Measurements from ENCODE around the gene MPC2. TPM values are rescaled to one million over a fixed set of nuclear protein-coding genes. Genes with fewer than 3 reads are reported as not detected.

The MPC2 gene
- total and polyA plus RNA-seq, 7 donors: 94.0 to 207 (median 153) TPM

DNA sequence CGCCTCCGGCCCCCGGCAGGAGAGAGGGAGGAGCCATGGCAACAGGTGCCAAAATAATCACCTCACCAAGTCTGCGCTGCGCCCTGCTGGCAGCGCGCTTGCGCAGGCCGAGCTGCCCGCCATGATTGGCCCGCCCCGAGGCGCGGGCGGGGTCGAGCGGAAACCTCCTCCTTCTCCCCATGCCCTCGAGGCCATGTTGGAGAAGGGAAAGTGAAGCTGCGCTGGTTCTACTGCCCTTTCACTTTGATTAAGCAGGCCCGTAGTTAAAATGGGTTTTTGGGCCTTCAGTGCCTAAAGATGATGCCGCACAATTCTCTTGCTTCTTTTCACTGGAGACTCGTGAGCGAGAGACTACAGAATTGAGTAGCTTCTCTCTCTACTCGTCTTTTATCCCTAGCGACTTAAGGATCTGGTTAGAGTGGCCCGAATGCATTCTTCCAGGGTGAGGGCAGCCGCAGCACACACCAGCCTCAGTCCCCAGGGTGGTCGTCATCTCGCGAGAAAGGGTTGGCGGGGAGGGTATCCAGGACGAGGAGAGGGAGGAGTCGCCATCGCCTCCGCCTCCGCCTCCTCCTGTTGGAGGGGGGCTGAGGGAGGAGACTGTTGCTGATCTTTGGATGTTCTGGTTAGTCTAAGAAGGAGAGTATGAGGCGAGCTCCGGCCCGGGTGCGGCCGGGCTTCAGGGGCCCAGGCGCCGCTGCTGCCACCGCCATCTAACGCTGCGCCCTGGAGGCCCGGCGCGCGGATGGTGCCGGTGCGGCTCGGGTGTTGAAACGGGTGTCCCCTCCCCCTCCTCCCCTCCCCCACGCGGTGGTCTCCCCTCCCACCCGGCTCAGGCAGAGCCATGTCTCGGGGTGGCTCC is 573 bp downstream of the MPC2 start, which contains the start of gene DCAF6:
DCAF6 (plus strand) TSS at position 616 of the 862 bp plus-strand sequence; CDS start at position 845, 229 bp downstream.
- TF ChIP-seq, protein P1, sequence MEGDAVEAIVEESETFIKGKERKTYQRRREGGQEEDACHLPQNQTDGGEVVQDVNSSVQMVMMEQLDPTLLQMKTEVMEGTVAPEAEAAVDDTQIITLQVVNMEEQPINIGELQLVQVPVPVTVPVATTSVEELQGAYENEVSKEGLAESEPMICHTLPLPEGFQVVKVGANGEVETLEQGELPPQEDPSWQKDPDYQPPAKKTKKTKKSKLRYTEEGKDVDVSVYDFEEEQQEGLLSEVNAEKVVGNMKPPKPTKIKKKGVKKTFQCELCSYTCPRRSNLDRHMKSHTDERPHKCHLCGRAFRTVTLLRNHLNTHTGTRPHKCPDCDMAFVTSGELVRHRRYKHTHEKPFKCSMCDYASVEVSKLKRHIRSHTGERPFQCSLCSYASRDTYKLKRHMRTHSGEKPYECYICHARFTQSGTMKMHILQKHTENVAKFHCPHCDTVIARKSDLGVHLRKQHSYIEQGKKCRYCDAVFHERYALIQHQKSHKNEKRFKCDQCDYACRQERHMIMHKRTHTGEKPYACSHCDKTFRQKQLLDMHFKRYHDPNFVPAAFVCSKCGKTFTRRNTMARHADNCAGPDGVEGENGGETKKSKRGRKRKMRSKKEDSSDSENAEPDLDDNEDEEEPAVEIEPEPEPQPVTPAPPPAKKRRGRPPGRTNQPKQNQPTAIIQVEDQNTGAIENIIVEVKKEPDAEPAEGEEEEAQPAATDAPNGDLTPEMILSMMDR (IDR thresholded peaks at IDR 0.05): no peak
- Histone ChIP-seq H3K4me3 (peak within 1 kb of the TSS; percentile 84), H3K4me1 (peaks cover 36% of the 10 kb centered on the region), H3K27ac (peak within 1 kb of the TSS; percentile 96), H3K9me3 (no peaks in the 10 kb centered on the region), H3K36me3 (ENCODE audit: insufficient read depth in 1 of 2, low read depth in 1 of 2) (no peaks in the 10 kb centered on the region), H3K27me3 (ENCODE audit: insufficient read depth in 3 of 3, low read length in 2 of 3) (no peaks in the 10 kb centered on the region)
- 0 to 1% (median 0%) methylated on average over 35 to 58 of the region's 58 CpGs for WGBS, 3 donors
- DNase-seq (peak; percentile 96 to 98), ATAC-seq (peak; percentile 89 to 94 (median 92))
- intact Hi-C loops (cut with DNase I): loop anchor here (5.0 to 10.0 kb wide), 3 partner anchors 109 to 221 kb away; no protein-coding TSS in a partner anchor

DNA sequence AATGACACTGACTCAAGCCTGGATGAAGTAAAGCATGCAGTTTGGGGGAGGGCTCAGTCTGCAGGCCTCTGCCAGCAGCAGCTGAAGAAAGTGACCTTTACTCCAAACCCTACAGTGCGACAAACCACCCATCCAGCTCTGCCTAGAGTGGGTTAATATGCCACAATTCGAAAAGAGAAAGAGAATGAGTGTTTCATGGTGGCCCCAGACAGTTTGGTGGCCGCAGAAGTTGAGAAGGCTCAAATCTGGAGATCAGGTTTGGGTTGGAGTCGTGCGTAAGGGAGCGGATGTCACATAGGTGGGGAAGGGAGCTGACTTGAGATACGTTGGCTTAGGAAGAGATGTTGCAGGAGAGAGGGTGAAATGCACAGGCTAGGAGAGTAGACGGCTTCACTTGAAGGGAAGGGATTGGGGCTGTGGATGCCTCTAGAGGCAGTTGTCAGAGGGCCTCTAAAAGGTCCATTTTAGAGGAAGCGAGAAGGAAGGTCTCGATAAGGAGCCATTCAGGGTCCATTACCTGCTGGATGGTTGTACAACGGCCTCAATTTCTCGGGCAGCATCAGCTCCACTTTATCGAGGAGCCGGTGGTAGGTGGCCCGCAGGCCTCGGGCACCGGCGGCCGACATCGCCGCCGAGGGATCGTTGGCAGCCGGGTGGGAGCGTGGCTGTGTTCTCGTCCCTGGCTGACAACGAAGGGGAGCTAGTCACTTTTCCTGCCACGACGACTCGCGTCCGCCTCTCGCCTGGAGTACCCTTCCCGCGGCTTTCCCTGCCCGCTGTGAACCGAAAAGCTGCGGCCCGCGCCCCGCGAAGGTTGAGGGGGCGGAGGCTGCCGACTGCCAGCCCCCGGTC is 1.4 kb downstream of the MPC2 start:
- Histone ChIP-seq H3K4me1 (peaks cover 35% of the 10 kb centered on the region), H3K36me3 (ENCODE audit: insufficient read depth in 1 of 2, low read depth in 1 of 2) (no peaks in the 10 kb centered on the region), H3K27ac (peak overlapping the region; percentile 96), H3K4me3 (peak overlapping the region; percentile 84), H3K9me3 (no peaks in the 10 kb centered on the region), H3K27me3 (ENCODE audit: insufficient read depth in 3 of 3, low read length in 2 of 3) (no peaks in the 10 kb centered on the region)
- DNase-seq (no peak), ATAC-seq (peak; percentile 17 to 29 (median 22))
- TF ChIP-seq, protein P1 (IDR thresholded peaks at IDR 0.05): no peak
- intact Hi-C loops (cut with DNase I): loop anchor here (5.0 to 10.0 kb wide), 3 partner anchors 109 to 221 kb away; no protein-coding TSS in a partner anchor
- WGBS, 3 donors: 0% methylated on average over 31 to 45 of the region's 45 CpGs

DNA sequence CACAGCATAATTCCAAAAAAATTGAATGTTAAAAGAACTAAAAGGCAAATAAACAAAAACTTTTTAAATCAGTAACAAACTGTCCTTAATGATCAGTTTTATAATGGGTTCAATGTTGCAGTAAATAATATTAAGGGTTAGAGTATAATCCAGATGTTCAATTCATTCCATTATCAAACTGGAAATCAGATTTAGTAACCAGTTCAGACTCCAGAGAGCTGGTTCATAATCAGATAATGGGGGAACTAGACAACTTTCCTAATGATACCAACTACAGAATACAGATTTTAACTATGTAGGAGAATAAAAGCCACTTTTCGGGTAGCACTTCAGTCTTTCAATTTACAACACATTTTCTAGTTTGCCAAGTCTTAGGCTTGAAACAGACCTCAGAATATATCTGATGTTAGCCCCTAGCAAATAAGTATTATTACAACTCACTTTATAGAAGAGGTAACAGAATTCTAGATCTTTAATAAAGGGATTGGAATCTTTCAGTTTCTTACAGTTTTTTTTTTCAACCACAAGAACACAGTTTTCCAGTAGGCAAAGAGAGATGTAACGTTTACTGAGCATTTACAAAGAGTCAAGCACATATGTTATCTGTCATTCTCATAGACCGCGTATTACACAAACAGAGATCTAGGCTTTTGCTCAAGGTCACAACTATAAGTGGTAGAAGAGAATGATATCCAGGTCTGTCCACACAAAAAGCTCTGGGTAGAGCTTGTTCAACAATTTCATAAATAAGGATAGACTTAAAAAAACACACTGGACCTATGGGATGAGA is 2.3 kb downstream of the MPC2 start:
- peaks cover 36% of the 10 kb centered on the region for H3K4me1 ChIP-seq

More for the DNA sequence above, 2.3 kb downstream of the MPC2 start:
- TF ChIP-seq, protein P1 (IDR thresholded peaks at IDR 0.05): no peak
- WGBS, 3 donors: 10 to 15% (median 13%) methylated on average over 4 of the region's 4 CpGs
- H3K36me3 ChIP-seq (ENCODE audit: insufficient read depth in 1 of 2, low read depth in 1 of 2): no peaks in the 10 kb centered on the region
- H3K27me3 ChIP-seq (ENCODE audit: insufficient read depth in 3 of 3, low read length in 2 of 3): no peaks in the 10 kb centered on the region
- ATAC-seq: no peak
- peak overlapping the region; percentile 84 for H3K4me3 ChIP-seq
- peak overlapping the region; percentile 96 for H3K27ac ChIP-seq
- no peaks in the 10 kb centered on the region for H3K9me3 ChIP-seq
- intact Hi-C loops (cut with DNase I): loop anchor here (5.0 to 10.0 kb wide), 3 partner anchors 110 to 220 kb away; no protein-coding TSS in a partner anchor
- DNase-seq: no peak

Measured in psoas muscle (tissue), 8 donors.